ENCODE measurements around the gene NLGN1. TPM values are rescaled to one million over a fixed set of nuclear protein-coding genes. Genes with fewer than 3 reads are reported as not detected.

NLGN1 gene
- total and polyA plus RNA-seq, 9 of the 15 experiments (the other 6 are each of a cell fraction or from before 2014, with no cell fraction given): under 0.01 to 0.01 TPM; not detected in 7

DNA sequence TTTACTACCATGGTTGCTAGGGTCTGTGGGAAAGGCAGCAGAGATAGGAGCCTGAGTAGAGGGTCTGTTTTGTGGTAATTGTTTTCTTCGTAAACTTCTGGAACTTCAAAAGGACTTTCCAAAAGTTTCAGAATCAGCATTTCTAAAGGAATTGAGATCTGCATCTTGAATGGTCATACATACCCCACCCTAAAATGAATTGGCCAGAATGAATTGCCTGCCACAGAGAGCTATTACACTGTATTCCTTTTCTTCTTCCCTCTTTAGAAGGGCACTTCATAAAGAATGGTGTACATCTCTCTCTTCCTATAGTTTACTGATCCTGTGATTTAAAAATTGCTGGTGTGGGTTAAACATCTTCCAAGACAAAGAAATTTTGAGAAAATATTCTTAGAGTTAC is 525.7 kb downstream of the NLGN1 start (continued):
- TF ChIP-seq MYBL2 (IDR thresholded peaks at IDR 0.05; ENCODE audit: low read depth): no peak
- TF ChIP-seq MYBL2 (CRISPR knock-in tag; IDR thresholded peaks at IDR 0.05; ENCODE audit: borderline replicate concordance): no peak
- no peak for TF ChIP-seq ETV5 (CRISPR knock-in tag; IDR thresholded peaks at IDR 0.05; ENCODE audit: low read depth)
- no peak for TF ChIP-seq KLF6 (CRISPR knock-in tag; IDR thresholded peaks at IDR 0.05; ENCODE audit: borderline replicate concordance)

DNA sequence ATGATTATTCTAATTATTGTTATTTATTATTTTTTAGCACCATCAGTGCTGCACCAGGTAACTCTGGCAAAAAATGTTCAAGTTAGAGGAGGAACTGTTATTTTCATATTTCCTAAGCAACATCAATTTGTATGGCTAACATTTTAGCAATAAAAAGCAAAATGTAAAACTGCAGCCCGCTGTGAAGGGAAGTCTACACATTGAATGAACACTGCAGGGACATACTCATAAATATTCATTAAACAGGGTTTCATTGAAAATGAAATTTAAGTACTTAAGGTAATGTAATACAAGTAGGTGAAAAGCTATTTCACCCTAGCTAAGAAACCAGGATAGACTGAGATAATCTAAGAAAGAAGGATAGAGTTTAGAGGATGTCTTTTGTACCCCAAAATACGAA is 532.7 kb downstream of the NLGN1 start:
- no peak overlapping the region for H3K9ac ChIP-seq (ENCODE audit: insufficient read depth in 1 of 2, low read depth in 2 of 2, low read length in 2 of 2)
- H3K4me3 ChIP-seq: no peak overlapping the region
- H2AFZ ChIP-seq (ENCODE audit: low read depth, low read length): no peak overlapping the region
- H3K9me1 ChIP-seq (ENCODE audit: control insufficient read depth, insufficient read depth, low read length): no peaks in the 10 kb centered on the region
- no peaks in the 10 kb centered on the region for H3K27me3 ChIP-seq (ENCODE audit: control insufficient read depth in 2 of 2, insufficient read depth in 2 of 2, low read length in 2 of 2)
- in situ Hi-C loops (cut with MboI): no loop called here
- FAIRE-seq: no peak
- no peaks in the 10 kb centered on the region for H3K9me3 ChIP-seq (replicated peaks; ENCODE audit: control insufficient read depth, insufficient read depth, low read depth, low read length)
- POLR2A ChIA-PET: no interaction called here
- DNase-seq (ENCODE audit: extremely low read depth in 1 of 4, low spot score in 3 of 4): no peak
- no TSS peak for BruUV-seq (replicated peaks)
- H3K36me3 ChIP-seq (ENCODE audit: control insufficient read depth, insufficient read depth, low read length): no peaks in the 10 kb centered on the region
- no peaks in the 10 kb centered on the region for H4K20me1 ChIP-seq (replicated peaks; ENCODE audit: control insufficient read depth, insufficient read depth, low read length)
- no peak overlapping the region for H3K4me2 ChIP-seq (ENCODE audit: insufficient read depth, low read length)
- H3K27ac ChIP-seq (ENCODE audit: extremely low read depth, low read depth, low read length): no peak overlapping the region
- intact Hi-C loops (cut with micrococcal nuclease): no loop called here
- 0% methylated on average over 2 of the region's 2 CpGs for WGBS (ENCODE audit: insufficient coverage, low coverage, missing lambda C conversion rate)
- H3K79me2 ChIP-seq (ENCODE audit: control insufficient read depth, insufficient read depth, low read length): no peaks in the 10 kb centered on the region
- CTCF ChIA-PET (ENCODE audit: low intra/inter-chr PET ratio): no interaction called here
- ATAC-seq: no peak
- H3K4me1 ChIP-seq (replicated peaks in 1 of 2; ENCODE audit: control insufficient read depth in 2 of 2, insufficient read depth in 2 of 2, low read length in 2 of 2): no peaks in the 10 kb centered on the region
- TF ChIP-seq TCF7 (IDR thresholded peaks at IDR 0.05; ENCODE audit: borderline replicate concordance): no peak
- TF ChIP-seq, protein P1, sequence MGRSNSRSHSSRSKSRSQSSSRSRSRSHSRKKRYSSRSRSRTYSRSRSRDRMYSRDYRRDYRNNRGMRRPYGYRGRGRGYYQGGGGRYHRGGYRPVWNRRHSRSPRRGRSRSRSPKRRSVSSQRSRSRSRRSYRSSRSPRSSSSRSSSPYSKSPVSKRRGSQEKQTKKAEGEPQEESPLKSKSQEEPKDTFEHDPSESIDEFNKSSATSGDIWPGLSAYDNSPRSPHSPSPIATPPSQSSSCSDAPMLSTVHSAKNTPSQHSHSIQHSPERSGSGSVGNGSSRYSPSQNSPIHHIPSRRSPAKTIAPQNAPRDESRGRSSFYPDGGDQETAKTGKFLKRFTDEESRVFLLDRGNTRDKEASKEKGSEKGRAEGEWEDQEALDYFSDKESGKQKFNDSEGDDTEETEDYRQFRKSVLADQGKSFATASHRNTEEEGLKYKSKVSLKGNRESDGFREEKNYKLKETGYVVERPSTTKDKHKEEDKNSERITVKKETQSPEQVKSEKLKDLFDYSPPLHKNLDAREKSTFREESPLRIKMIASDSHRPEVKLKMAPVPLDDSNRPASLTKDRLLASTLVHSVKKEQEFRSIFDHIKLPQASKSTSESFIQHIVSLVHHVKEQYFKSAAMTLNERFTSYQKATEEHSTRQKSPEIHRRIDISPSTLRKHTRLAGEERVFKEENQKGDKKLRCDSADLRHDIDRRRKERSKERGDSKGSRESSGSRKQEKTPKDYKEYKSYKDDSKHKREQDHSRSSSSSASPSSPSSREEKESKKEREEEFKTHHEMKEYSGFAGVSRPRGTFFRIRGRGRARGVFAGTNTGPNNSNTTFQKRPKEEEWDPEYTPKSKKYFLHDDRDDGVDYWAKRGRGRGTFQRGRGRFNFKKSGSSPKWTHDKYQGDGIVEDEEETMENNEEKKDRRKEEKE (IDR thresholded peaks at IDR 0.05; ENCODE audit: borderline replicate concordance in 1 of 2, control insufficient read depth in 1 of 2, low read depth in 2 of 2, low read length in 1 of 2): no peak
- no peak for TF ChIP-seq SMARCA4 (IDR thresholded peaks at IDR 0.05)
- no peak for TF ChIP-seq KDM1A (IDR thresholded peaks at IDR 0.05)
- no peak for TF ChIP-seq MTF1 (CRISPR knock-in tag; IDR thresholded peaks at IDR 0.05; ENCODE audit: borderline replicate concordance)
- no peak for TF ChIP-seq ZNF263 (CRISPR knock-in tag; IDR thresholded peaks at IDR 0.05; ENCODE audit: borderline replicate concordance)
- no peak for TF ChIP-seq E2F4 (CRISPR knock-in tag; IDR thresholded peaks at IDR 0.05; ENCODE audit: low read depth)
- TF ChIP-seq, protein P2, sequence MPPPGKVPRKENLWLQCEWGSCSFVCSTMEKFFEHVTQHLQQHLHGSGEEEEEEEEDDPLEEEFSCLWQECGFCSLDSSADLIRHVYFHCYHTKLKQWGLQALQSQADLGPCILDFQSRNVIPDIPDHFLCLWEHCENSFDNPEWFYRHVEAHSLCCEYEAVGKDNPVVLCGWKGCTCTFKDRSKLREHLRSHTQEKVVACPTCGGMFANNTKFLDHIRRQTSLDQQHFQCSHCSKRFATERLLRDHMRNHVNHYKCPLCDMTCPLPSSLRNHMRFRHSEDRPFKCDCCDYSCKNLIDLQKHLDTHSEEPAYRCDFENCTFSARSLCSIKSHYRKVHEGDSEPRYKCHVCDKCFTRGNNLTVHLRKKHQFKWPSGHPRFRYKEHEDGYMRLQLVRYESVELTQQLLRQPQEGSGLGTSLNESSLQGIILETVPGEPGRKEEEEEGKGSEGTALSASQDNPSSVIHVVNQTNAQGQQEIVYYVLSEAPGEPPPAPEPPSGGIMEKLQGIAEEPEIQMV (tag; conservative IDR thresholded peaks at IDR 0.05; ENCODE audit: low read depth): no peak
- no peak for TF ChIP-seq SIN3A (IDR thresholded peaks at IDR 0.05; ENCODE audit: borderline replicate concordance in 2 of 2, control insufficient read depth in 1 of 2, low read depth in 2 of 2, low read length in 2 of 2)
- no peak for TF ChIP-seq ZNF75A (CRISPR knock-in tag; IDR thresholded peaks at IDR 0.05)
- TF ChIP-seq ATF1 (CRISPR knock-in tag; IDR thresholded peaks at IDR 0.05): no peak
- TF ChIP-seq ATF1 (tag; IDR thresholded peaks at IDR 0.05): no peak
- TF ChIP-seq SREBF1 (IDR thresholded peaks at IDR 0.05; ENCODE audit: borderline replicate concordance, low read depth, low read length): no peak
